Brain microvascular endothelial cell (primary cell): ENCODE results near the gene UBL3.

Experiments
- DNase-seq: peaks from one replicate; pipeline ENCODE4 v3.0.0-alpha.2; 2020
- H3K27ac ChIP-seq: fragments of 250-450 bp; sonication (Bioruptor Pico); 2 replicates; pipeline ENCODE4 v1.5.1; 2020; ENCODE audit warnings: mild to moderate bottlenecking, moderate library complexity
- H3K27me3 ChIP-seq: fragments of 250-450 bp; sonication (Bioruptor Pico); replicated peaks from 2 replicates; pipeline ENCODE4 v1.5.1; 2020; ENCODE audit warnings: mild to moderate bottlenecking
- H3K36me3 ChIP-seq: fragments of 250-450 bp; sonication (Bioruptor Pico); replicated peaks from 2 replicates; pipeline ENCODE4 v1.5.1; 2020; ENCODE audit warnings: mild to moderate bottlenecking
- H3K4me3 ChIP-seq: 2 replicates; pipeline ENCODE4 v1.5.1; 2011; ENCODE audit warnings: low read depth, mild to moderate bottlenecking, control low read depth, low read length, moderate library complexity
- in situ Hi-C: cut with HindIII; loops from 2 replicates; pipeline ENCODE4 v1.10.0; 2017; ENCODE audit warnings: low sequenced_read_pairs, low pct_ligation_motif_present
- TF ChIP-seq, protein P1 (sequence below): IDR thresholded peaks from 2 replicates; pipeline ENCODE4 v1.5.1; 2011; ENCODE audit warnings: low read depth, mild to moderate bottlenecking, moderate library complexity, low read length, control low read depth, inconsistent platforms; ENCODE audit errors: missing control alignments

Gene UBL3

DNA sequence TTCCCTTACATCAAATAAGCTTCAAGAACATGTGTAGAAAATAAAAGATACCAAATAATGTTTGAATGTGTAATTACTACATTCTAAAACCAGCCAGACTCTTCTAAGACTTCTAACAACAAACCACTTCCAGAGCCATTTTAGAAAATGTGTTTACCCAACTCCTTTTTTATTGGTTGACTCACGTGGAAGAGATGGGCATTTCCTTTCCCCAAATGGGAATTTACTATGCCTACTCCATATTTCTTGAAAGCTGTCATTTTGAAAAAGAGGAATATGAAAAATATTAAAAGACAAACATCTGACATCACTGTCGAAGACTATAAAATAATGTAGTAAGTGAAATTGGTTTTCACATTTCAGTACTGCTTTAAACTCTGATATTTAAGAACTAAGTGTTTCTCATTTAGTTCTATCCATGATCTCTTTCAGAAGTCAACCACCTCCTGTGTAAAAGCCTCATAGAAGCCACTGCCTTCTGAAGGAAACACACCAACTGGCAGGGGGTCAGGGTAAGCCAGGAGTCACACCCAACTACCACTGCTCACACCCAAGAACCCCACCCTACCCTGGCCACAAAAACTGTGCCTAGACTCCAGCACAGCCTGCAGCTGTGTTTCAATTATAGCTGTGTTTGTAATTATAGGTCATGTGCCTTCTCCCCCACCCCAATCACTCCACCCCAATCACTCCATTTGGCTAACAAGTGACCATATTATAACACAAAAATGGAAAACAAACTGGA, 86.8 kb downstream of the UBL3 start:
- TF ChIP-seq, protein P1, sequence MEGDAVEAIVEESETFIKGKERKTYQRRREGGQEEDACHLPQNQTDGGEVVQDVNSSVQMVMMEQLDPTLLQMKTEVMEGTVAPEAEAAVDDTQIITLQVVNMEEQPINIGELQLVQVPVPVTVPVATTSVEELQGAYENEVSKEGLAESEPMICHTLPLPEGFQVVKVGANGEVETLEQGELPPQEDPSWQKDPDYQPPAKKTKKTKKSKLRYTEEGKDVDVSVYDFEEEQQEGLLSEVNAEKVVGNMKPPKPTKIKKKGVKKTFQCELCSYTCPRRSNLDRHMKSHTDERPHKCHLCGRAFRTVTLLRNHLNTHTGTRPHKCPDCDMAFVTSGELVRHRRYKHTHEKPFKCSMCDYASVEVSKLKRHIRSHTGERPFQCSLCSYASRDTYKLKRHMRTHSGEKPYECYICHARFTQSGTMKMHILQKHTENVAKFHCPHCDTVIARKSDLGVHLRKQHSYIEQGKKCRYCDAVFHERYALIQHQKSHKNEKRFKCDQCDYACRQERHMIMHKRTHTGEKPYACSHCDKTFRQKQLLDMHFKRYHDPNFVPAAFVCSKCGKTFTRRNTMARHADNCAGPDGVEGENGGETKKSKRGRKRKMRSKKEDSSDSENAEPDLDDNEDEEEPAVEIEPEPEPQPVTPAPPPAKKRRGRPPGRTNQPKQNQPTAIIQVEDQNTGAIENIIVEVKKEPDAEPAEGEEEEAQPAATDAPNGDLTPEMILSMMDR: no peak
- no peak for DNase-seq

DNA sequence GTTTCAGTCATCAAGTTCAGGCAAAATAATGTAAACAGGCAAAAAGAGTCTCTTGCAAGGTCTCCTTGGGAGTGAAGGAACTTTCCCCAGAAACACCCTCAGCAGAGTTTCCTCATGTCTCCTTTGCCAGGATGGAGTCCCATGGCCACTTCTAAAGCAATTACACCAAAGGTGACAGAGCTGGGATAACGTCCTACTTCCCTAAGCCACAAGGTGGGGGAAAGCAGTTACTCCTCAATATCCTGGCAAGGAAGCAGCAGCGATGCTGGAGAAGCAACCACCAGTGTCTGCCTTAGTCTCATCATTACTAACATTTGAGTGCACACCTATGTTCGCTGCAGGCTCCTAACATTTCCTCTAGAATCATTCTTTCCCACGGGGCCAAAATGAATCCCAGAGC, 88.6 kb downstream of the UBL3 start:
- DNase-seq: no peak
- H3K4me3 ChIP-seq: no peak overlapping the region
- in situ Hi-C loops: loop anchor here (25.0 kb wide), 1 partner anchor 350 kb away; no protein-coding TSS in a partner anchor
- no peaks in the 10 kb centered on the region for H3K27me3 ChIP-seq
- H3K27ac ChIP-seq: no peak overlapping the region
- TF ChIP-seq, protein P1: peak; percentile 11
- no peaks in the 10 kb centered on the region for H3K36me3 ChIP-seq

More for the DNA sequence above, 86.8 kb downstream of the UBL3 start:
- no peak overlapping the region for H3K4me3 ChIP-seq
- H3K36me3 ChIP-seq: peaks cover 2% of the 10 kb centered on the region
- no peak overlapping the region for H3K27ac ChIP-seq
- in situ Hi-C loops: loop anchor here (25.0 kb wide), 1 partner anchor 349 kb away; no protein-coding TSS in a partner anchor
- H3K27me3 ChIP-seq: no peaks in the 10 kb centered on the region

- H3K36me3 ChIP-seq: no peaks in the 10 kb centered on the region
- TF ChIP-seq, protein P1: no peak
- no peak for DNase-seq
- no peak overlapping the region for H3K4me3 ChIP-seq
- H3K27ac ChIP-seq: no peak overlapping the region
- in situ Hi-C loops: loop anchor here (25.0 kb wide), 1 partner anchor 351 kb away; no protein-coding TSS in a partner anchor
- no peaks in the 10 kb centered on the region for H3K27me3 ChIP-seq
Observed at GRCh38 chr13:29761160-29761559, 89.3 kb downstream of the UBL3 start.

DNA sequence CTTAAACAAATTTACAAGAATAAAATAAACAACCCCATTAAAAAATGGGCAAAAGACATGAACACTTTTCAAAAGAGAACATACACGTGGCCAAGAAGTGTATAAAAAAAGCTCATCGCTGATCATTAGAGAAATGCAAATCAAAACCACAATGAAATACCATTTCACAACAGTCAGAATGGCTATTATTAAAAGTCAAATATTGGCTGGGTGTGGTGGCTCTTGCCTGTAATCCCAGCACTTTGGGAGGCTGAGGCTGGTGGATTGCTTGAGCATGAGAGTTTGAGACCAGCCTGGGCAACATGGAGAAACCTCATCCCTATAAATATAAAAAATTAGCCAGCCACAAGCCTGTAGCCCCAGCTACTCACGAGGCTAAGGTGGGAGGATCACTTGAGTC, 89.9 kb downstream of the UBL3 start:
- DNase-seq: no peak
- in situ Hi-C loops: loop anchor here (25.0 kb wide), 1 partner anchor 352 kb away; no protein-coding TSS in a partner anchor
- Histone ChIP-seq H3K4me3 (no peak overlapping the region), H3K27me3 (no peaks in the 10 kb centered on the region), H3K27ac (no peak overlapping the region), H3K36me3 (no peaks in the 10 kb centered on the region)
- TF ChIP-seq, protein P1: no peak

- TF ChIP-seq, protein P1: no peak
- peak; percentile 18 for DNase-seq
- Histone ChIP-seq H3K36me3 (no peaks in the 10 kb centered on the region), H3K4me3 (no peak overlapping the region), H3K27me3 (no peaks in the 10 kb centered on the region), H3K27ac (no peak overlapping the region)
- in situ Hi-C loops: loop anchor here (25.0 kb wide), 1 partner anchor 354 kb away; no protein-coding TSS in a partner anchor
Observed at GRCh38 chr13:29758531-29759114, 91.8 kb downstream of the UBL3 start.
